RCC 7860 (cell line): Measurements from ENCODE around the gene SLC34A2.

Source experiments
- DNase-seq: peaks from one replicate; pipeline ENCODE4 v3.0.0-alpha.2; 2015; ENCODE audit warnings: low spot score
- FAIRE-seq: peaks from 2 replicates; lab custom pipeline; 2012; peaks lifted over from hg19 to GRCh38; lab: Jason Lieb, UNC

Gene SLC34A2

DNA sequence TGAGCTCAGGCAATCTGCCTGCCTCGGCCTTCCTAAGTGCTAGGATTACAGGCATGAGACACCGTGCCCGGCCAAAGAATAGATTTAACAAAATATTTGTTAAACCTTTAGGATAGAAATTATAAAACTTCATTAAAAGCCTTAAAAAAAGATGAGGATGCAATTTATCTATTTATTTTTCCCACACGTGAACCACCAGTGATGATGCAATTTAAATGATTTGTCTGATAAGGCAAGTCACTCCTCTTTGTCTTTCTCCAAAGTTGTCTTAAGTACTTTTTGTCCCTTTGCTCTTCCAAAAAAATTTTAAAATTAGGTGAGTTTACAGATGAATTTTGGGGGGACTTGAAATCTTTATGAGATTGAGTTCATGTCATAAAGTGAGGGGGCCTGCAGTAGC, 58.2 kb downstream of the SLC34A2 start:
- DNase-seq (no peak), FAIRE-seq (no peak)

DNA sequence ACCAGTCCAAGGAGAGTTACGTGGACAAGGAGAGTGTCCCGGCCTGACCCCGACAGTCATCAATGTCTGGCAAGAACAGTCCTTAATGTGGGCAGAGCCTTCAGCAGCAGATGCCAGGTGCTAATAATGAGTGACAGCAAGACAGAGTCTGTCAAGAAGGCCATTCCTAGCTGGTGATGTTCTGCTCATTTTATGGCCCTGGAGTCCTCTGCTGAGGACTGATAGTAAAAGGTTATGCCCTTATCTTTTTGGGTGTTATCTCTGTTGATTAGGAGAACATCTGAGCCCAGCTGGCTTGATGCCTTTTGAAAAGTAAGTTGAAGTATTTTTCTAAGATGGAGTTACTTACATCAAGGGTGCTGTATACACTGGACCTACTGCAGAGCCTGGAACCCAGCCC, 67.3 kb downstream of the SLC34A2 start:
- DNase-seq (no peak), FAIRE-seq (no peak)

DNA sequence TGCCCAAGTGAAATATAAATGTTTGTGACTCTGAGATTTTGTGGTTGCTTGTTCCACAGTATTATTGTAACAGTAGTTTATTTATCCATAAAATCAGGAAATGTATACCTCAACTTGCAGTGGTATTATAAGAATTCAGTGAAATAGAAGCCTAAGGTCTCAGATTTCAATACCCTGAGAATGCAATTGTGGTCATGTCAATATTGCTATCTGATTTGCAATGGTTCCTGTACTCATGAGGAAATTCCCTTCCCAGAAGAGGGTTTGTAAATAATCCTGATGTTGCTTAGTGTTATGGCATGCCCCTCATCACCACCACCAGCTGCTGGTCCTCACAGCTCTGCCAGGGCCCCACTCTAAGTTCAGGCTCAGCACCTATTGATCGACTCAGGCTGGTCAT, 67.8 kb downstream of the SLC34A2 start:
- DNase-seq: no peak
- no peak for FAIRE-seq

DNA sequence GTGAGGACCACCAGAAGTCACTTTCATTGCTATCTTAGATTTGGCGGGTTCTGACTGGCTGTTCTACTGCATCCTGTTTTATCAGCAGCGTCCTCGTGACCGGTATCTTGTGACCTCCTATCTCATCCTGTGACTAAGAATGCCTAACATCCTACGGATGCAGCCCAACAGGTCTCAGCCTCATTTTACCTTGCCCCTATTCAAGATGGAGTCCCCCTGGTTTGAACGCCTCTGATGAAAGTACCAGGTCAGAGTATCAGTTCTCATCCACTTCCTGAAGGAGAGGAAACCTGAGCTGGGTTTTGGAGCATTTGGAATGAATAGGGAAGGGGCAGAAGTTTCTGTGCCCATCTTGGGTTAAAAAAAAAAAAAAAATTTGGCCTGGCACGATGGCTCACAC, 70.2 kb downstream of the SLC34A2 start:
- no peak for FAIRE-seq
- DNase-seq: no peak

DNA sequence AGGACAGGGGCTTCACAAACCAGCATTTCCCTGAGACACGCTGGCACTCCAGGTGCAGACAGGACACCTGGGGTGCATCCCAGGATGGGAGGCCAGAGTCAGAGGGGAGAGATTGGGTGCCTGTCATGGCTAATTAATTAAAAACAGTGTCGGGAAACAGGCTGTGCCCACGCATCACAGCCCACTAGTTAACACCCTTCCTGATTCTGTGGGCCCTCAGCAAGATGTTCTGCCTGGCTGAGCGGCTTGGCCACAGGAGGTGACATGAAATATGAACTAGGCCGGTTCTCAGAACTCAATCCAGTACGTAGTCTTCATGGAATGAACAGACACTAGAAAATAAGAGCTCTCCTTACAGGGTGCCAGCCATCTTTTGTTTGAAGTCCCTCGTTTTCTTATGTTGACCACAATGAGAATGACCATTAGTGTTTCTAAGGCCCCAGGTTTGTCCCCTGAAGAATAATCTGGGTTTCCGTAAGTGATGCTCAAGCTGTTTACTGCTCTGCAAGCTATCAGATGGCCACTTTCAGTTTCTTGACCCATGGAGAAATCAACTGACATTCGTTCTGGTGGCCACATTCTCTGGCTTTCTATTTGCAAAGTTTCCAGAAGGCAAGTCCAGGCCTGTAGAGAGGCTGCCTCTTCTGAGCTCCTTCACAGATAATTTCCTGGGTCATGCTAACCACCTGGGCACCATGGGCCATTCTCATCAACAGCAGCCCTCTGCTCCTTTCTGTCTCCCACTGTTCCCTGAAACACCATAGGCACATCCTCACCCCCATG, 72.3 kb downstream of the SLC34A2 start:
- FAIRE-seq (no peak), DNase-seq (no peak)
